ENCODE results near the gene BMS1.

Gene BMS1

DNA sequence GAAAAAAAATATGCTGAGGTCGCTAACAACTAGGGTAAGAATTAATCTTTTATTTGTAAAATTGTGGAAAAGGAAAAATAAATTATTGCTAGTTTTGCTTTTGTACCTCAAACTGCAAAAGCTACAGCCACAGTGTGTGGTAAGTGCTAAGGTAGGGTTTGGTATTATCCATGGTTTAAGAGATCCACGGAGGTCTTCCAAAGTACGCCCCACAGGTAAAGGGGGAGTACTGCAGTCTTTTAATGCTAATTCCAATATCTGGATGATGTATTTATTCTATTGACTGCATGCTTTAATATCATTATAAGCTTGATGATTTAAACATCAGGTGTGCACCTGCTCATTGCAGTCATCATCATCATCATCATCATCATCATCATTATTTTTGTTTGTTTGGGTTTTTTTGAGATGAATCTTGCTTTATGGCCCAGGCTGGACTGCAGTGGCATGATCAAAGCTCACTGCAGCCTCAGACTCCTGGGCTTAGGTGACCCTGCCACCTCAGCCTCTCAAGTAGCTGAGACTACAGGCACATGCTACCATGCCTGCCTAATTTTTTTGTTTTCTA lies 38.4 kb upstream of the BMS1 start:
- no peak for TF ChIP-seq TAF1 (IDR thresholded peaks at IDR 0.05; ENCODE audit: borderline replicate concordance, insufficient read depth, low read length)
- TF ChIP-seq POLR2AphosphoS5 (IDR thresholded peaks at IDR 0.05; ENCODE audit: low read depth, low read length), result no peak
- no peak for TF ChIP-seq FOXP2 (optimal IDR thresholded peaks at IDR 0.05; ENCODE audit: borderline replicate concordance, extremely low read depth, extremely low read length, insufficient read depth)
- TF ChIP-seq, protein P1, sequence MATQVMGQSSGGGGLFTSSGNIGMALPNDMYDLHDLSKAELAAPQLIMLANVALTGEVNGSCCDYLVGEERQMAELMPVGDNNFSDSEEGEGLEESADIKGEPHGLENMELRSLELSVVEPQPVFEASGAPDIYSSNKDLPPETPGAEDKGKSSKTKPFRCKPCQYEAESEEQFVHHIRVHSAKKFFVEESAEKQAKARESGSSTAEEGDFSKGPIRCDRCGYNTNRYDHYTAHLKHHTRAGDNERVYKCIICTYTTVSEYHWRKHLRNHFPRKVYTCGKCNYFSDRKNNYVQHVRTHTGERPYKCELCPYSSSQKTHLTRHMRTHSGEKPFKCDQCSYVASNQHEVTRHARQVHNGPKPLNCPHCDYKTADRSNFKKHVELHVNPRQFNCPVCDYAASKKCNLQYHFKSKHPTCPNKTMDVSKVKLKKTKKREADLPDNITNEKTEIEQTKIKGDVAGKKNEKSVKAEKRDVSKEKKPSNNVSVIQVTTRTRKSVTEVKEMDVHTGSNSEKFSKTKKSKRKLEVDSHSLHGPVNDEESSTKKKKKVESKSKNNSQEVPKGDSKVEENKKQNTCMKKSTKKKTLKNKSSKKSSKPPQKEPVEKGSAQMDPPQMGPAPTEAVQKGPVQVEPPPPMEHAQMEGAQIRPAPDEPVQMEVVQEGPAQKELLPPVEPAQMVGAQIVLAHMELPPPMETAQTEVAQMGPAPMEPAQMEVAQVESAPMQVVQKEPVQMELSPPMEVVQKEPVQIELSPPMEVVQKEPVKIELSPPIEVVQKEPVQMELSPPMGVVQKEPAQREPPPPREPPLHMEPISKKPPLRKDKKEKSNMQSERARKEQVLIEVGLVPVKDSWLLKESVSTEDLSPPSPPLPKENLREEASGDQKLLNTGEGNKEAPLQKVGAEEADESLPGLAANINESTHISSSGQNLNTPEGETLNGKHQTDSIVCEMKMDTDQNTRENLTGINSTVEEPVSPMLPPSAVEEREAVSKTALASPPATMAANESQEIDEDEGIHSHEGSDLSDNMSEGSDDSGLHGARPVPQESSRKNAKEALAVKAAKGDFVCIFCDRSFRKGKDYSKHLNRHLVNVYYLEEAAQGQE (IDR thresholded peaks at IDR 0.05; ENCODE audit: insufficient read depth in 1 of 2, low read depth in 2 of 2, low read length in 2 of 2), result no peak
- TF ChIP-seq SIN3A (IDR thresholded peaks at IDR 0.05; ENCODE audit: borderline replicate concordance, insufficient read depth, low read length), result no peak

DNA sequence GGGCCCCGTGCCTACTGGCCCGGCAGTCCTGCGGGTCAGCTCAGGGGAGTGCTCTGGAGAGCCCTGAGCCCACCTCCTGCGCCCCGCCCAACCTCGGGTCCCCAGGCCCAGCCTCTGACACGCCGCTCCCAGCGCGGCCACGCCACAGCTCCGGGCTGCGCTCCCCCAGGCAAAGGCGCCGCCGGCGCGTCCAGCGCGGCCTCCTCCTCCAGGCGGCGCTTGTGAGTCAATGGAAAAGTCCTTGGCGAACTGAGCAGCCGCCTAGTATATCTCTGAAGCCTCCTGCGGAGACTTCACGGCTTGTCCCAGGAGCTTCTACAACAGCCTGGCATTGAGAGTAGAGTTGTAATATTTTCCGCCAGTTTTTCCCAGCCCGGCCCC lies 29.5 kb upstream of the BMS1 start:
- TF ChIP-seq TAF1 (IDR thresholded peaks at IDR 0.05; ENCODE audit: borderline replicate concordance, insufficient read depth, low read length) (no peak), SIN3A (IDR thresholded peaks at IDR 0.05; ENCODE audit: borderline replicate concordance, insufficient read depth, low read length) (no peak), FOXP2 (optimal IDR thresholded peaks at IDR 0.05; ENCODE audit: borderline replicate concordance, extremely low read depth, extremely low read length, insufficient read depth) (no peak), POLR2AphosphoS5 (IDR thresholded peaks at IDR 0.05; ENCODE audit: low read depth, low read length) (no peak)
- TF ChIP-seq, protein P1 (IDR thresholded peaks at IDR 0.05; ENCODE audit: insufficient read depth in 1 of 2, low read depth in 2 of 2, low read length in 2 of 2), result no peak

DNA sequence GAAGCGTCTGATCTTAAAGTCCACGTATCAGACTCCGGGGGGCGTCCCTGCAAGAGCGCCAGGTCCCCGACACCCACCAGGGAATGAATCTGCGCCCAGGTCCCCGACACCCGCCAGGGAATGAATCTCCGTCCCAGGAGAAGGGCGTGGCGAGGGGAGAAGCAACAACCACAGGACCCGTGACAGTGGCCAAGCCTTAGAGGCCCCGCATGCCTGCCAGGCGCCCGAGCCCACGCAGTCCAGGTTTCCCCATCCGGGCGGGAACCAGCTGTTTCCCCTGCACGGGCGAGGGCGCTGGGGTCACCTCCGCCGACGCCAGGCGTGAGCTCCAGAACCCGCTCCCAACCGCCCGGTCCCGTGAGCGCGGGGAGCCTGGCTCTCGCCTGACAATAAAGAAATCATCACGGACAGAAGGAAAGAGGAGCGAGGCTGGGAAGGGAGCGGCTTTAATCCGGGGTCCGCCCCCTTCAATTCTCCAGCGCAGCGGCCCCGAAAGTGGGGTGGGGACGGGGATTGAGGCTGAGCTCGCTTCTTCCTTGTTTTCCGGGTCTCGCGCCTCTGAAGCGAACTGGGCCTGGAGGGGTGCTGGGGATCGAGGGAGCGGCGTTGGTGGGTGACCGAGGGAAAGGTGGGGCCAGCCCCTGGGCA lies 29.0 kb upstream of the BMS1 start:
- TF ChIP-seq FOXP2 (optimal IDR thresholded peaks at IDR 0.05; ENCODE audit: borderline replicate concordance, extremely low read depth, extremely low read length, insufficient read depth) (no peak), POLR2AphosphoS5 (IDR thresholded peaks at IDR 0.05; ENCODE audit: low read depth, low read length) (no peak), TAF1 (IDR thresholded peaks at IDR 0.05; ENCODE audit: borderline replicate concordance, insufficient read depth, low read length) (no peak), SIN3A (IDR thresholded peaks at IDR 0.05; ENCODE audit: borderline replicate concordance, insufficient read depth, low read length) (no peak)
- TF ChIP-seq, protein P1 (IDR thresholded peaks at IDR 0.05; ENCODE audit: insufficient read depth in 1 of 2, low read depth in 2 of 2, low read length in 2 of 2), result no peak

DNA sequence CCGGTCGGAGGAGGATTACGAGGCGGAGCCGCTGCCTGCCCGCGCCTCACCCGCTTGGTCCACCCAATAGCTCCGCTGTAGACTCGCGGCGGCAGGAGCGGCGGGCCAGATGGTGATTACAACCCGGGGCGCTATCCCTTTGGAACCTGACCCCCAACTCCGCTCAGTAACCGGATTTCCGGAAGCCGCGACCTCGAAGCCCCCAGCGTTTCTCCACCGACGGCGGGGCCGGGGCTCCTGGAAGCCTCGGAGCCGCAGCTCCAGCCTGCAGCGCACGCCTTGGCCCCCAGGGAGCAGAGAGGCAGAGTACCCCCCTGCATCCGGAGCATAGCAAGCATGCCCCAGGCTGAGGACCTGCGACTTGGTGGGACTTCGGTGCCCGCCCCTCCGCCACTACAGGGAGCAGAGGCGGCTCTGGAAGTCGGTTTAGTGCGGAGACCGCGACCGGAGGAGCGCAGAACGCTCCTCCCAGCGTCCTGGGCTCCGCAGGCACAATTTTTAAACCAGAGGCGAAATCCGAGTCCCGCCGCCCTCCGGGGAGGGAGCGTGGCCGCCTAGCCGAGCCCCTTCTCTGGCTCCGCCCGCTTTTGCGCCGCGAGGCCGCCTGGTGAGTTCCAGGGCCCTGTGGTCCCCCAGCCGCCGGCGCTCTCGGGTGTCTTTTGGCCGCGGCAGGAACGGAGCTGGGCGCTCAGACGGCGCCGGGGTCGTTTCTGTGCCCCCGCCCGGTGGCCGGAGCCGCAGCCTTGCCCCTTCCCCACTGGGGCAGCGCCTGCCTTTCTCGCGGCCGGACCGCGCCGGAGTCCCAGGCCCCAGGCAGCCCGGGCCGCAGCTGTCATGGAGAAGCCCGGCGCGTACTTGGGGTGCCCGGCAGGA lies 28.2 kb upstream of the BMS1 start:
- TF ChIP-seq SIN3A (IDR thresholded peaks at IDR 0.05; ENCODE audit: borderline replicate concordance, insufficient read depth, low read length) (no peak), TAF1 (IDR thresholded peaks at IDR 0.05; ENCODE audit: borderline replicate concordance, insufficient read depth, low read length) (no peak), FOXP2 (optimal IDR thresholded peaks at IDR 0.05; ENCODE audit: borderline replicate concordance, extremely low read depth, extremely low read length, insufficient read depth) (no peak), POLR2AphosphoS5 (IDR thresholded peaks at IDR 0.05; ENCODE audit: low read depth, low read length) (no peak)
- TF ChIP-seq, protein P1 (IDR thresholded peaks at IDR 0.05; ENCODE audit: insufficient read depth in 1 of 2, low read depth in 2 of 2, low read length in 2 of 2), result no peak

Measured in PFSK-1 (cell line).